ENCODE results near the gene ENTPD1. TPM values are rescaled to one million over a fixed set of nuclear protein-coding genes. Genes with fewer than 3 reads are reported as not detected.

Gene ENTPD1
- total and polyA plus RNA-seq, 10 of the 15 experiments (the other 5 are each of a cell fraction or from before 2014, with no cell fraction given) = 110 to 413 (median 161) TPM

- TF ChIP-seq CUX1 (IDR thresholded peaks at IDR 0.05; ENCODE audit: insufficient replicate concordance, low read depth, low read length) (no peak), PAX8 (IDR thresholded peaks at IDR 0.05) (no peak), YBX1 (IDR thresholded peaks at IDR 0.05) (no peak), TARDBP (IDR thresholded peaks at IDR 0.05; ENCODE audit: borderline replicate concordance) (no peak), FOXM1 (IDR thresholded peaks at IDR 0.05; ENCODE audit: low read depth, low read length) (no peak)
- TF ChIP-seq, protein P1, sequence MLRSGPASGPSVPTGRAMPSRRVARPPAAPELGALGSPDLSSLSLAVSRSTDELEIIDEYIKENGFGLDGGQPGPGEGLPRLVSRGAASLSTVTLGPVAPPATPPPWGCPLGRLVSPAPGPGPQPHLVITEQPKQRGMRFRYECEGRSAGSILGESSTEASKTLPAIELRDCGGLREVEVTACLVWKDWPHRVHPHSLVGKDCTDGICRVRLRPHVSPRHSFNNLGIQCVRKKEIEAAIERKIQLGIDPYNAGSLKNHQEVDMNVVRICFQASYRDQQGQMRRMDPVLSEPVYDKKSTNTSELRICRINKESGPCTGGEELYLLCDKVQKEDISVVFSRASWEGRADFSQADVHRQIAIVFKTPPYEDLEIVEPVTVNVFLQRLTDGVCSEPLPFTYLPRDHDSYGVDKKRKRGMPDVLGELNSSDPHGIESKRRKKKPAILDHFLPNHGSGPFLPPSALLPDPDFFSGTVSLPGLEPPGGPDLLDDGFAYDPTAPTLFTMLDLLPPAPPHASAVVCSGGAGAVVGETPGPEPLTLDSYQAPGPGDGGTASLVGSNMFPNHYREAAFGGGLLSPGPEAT (IDR thresholded peaks at IDR 0.05; ENCODE audit: low read depth) = no peak
- TF ChIP-seq, protein P2, sequence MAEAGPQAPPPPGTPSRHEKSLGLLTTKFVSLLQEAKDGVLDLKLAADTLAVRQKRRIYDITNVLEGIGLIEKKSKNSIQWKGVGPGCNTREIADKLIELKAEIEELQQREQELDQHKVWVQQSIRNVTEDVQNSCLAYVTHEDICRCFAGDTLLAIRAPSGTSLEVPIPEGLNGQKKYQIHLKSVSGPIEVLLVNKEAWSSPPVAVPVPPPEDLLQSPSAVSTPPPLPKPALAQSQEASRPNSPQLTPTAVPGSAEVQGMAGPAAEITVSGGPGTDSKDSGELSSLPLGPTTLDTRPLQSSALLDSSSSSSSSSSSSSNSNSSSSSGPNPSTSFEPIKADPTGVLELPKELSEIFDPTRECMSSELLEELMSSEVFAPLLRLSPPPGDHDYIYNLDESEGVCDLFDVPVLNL (IDR thresholded peaks at IDR 0.05; ENCODE audit: low read depth, low read length) = no peak
- TF ChIP-seq, protein P3, sequence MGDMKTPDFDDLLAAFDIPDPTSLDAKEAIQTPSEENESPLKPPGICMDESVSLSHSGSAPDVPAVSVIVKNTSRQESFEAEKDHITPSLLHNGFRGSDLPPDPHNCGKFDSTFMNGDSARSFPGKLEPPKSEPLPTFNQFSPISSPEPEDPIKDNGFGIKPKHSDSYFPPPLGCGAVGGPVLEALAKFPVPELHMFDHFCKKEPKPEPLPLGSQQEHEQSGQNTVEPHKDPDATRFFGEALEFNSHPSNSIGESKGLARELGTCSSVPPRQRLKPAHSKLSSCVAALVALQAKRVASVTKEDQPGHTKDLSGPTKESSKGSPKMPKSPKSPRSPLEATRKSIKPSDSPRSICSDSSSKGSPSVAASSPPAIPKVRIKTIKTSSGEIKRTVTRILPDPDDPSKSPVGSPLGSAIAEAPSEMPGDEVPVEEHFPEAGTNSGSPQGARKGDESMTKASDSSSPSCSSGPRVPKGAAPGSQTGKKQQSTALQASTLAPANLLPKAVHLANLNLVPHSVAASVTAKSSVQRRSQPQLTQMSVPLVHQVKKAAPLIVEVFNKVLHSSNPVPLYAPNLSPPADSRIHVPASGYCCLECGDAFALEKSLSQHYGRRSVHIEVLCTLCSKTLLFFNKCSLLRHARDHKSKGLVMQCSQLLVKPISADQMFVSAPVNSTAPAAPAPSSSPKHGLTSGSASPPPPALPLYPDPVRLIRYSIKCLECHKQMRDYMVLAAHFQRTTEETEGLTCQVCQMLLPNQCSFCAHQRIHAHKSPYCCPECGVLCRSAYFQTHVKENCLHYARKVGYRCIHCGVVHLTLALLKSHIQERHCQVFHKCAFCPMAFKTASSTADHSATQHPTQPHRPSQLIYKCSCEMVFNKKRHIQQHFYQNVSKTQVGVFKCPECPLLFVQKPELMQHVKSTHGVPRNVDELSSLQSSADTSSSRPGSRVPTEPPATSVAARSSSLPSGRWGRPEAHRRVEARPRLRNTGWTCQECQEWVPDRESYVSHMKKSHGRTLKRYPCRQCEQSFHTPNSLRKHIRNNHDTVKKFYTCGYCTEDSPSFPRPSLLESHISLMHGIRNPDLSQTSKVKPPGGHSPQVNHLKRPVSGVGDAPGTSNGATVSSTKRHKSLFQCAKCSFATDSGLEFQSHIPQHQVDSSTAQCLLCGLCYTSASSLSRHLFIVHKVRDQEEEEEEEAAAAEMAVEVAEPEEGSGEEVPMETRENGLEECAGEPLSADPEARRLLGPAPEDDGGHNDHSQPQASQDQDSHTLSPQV (IDR thresholded peaks at IDR 0.05) = no peak
- TF ChIP-seq, protein P4, sequence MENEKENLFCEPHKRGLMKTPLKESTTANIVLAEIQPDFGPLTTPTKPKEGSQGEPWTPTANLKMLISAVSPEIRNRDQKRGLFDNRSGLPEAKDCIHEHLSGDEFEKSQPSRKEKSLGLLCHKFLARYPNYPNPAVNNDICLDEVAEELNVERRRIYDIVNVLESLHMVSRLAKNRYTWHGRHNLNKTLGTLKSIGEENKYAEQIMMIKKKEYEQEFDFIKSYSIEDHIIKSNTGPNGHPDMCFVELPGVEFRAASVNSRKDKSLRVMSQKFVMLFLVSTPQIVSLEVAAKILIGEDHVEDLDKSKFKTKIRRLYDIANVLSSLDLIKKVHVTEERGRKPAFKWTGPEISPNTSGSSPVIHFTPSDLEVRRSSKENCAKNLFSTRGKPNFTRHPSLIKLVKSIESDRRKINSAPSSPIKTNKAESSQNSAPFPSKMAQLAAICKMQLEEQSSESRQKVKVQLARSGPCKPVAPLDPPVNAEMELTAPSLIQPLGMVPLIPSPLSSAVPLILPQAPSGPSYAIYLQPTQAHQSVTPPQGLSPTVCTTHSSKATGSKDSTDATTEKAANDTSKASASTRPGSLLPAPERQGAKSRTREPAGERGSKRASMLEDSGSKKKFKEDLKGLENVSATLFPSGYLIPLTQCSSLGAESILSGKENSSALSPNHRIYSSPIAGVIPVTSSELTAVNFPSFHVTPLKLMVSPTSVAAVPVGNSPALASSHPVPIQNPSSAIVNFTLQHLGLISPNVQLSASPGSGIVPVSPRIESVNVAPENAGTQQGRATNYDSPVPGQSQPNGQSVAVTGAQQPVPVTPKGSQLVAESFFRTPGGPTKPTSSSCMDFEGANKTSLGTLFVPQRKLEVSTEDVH (IDR thresholded peaks at IDR 0.05; ENCODE audit: low read depth, partially characterized antibody) = no peak
Measured at GRCh38 chr10:95889830-95890229, 133.9 kb downstream of the ENTPD1 start (continued).
